Measurements from ENCODE around the gene NUTM1.
"Not testable (repeated sequence)": the region's sequence is repeated elsewhere in the genome, so short reads cannot be mapped to it uniquely, and the experiment has no call there.

The NUTM1 gene

GRCh38 chr15:34362047-34362773, 19.1 kb downstream of the NUTM1 start:
- no peak for DNase-seq (ENCODE audit: low read depth)

DNA sequence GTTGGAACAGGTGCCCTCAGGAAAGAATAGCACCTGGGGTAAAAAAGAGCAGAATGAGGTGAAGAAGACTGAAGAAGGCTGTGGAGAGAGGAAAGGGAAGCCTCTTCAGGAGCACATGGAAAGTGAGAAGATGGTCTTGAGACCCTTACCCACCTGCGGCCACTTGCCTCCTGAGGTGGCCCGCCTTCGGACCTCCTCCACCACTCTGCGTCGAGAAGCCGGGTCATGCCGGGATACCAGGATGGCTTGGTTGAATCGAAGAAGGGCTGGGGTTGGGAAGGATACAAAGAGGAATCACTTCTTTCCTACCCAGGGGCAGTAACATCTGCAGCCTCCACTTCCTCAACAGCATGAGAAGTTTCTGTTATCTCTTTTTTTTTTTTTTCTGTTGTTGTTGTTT, 20.9 kb downstream of the NUTM1 start:
- no peak for DNase-seq (ENCODE audit: low read depth)

- DNase-seq (ENCODE audit: low read depth) = no peak
Observed at GRCh38 chr15:34365091-34365825, 22.1 kb downstream of the NUTM1 start.

GRCh38 chr15:34365836-34366235, 22.7 kb downstream of the NUTM1 start:
- DNase-seq (ENCODE audit: low read depth) = no peak

GRCh38 chr15:34366271-34367065, 23.4 kb downstream of the NUTM1 start:
- DNase-seq (ENCODE audit: low read depth) = peak; percentile 65

DNA sequence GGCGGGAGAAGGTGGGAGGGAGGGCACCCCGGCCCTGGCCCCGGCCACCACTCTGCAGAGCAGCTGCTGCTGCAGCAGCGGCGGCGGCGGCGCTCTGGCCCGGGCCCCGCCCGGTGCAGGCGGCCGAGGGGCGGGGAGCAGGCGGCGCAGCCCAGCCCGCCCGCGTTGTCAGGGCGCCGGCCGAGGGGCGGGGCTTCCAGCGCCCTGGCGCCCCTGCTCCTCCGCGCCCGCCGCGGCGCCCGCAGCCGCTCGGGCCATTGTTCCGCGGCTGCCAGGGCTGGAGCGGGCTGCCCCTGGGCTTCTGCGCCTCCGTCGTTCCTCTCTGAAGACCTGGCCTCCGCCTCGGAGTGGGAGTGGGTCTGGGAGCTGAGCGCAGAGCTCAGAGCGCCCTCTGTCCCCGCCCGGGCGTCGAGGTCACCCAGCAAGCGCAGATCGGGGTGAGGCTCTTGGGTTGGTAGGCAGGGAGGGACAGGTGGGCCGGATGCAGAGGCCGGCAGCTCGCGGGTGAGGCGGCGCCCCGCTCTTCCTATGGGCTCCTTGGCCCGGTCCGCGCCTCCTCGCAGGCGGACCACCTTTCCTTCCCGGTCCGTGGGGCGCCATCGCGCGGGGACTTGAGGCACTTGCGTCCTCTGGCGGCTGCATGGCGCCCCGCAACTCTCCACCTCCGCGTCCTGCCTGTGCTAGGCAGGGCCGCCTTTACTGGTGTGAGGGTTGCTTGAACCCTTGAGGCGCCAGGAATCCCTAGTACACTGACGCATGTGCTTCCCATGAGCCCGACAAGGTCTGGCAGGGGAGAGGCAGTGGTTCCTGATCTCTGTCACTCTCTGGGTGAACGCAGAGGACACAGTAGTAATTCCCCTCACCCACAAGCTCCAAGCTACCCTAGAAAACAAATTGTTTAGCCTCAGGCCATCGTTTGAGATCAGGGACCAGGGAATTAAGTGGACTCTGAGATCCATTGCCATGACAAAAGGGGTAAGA, 24.3 kb downstream of the NUTM1 start, which contains the start of gene LPCAT4:
Gene LPCAT4 (minus strand): TSS at position 96 of the 981 bp plus-strand sequence. CDS start 96 bp downstream, outside the sequence.
- peak; percentile 76 for DNase-seq (ENCODE audit: low read depth)

DNA sequence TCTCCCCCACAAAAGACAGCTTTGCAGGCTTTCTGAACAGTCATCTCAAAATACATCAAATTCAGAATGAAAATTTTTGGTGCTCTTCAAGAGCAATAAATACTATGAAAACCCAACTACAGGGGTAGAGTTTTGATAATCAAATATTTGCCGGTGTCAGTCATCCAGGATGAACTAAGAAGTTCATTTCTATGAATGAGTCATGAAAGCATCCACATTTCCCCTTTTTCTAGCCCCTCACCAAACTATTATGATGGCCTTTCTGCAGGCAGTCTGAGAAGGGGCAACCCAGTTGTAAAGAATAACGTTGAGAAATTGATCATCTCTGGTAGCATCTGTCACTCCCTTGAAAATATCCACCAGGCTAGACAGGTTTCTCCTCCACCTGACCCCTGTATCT, 27.0 kb downstream of the NUTM1 start:
- no peak for DNase-seq (ENCODE audit: low read depth)

- no peak for DNase-seq (ENCODE audit: low read depth)
Observed at GRCh38 chr15:34370643-34371042, 27.5 kb downstream of the NUTM1 start.

DNA sequence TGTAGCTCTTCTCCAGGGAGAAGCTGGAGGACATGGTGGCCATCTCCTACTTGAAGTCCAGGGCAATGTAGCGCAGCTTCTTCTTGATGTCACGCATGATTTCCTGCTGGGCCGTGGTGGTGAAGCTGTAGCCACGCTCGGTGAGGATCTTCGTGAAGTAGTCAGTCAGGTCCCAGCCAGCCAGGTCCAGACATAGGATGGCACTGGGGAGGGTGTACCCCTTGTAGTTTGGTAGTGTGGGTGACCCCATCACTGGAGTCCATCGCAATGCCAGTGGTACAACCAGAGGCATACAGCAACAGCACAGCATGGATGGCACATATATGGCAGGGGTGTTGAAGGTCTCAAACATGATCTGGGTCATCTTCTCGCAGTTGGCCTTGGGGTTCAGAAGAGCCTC, 30.8 kb downstream of the NUTM1 start:
- no peak for DNase-seq (ENCODE audit: low read depth)

DNA sequence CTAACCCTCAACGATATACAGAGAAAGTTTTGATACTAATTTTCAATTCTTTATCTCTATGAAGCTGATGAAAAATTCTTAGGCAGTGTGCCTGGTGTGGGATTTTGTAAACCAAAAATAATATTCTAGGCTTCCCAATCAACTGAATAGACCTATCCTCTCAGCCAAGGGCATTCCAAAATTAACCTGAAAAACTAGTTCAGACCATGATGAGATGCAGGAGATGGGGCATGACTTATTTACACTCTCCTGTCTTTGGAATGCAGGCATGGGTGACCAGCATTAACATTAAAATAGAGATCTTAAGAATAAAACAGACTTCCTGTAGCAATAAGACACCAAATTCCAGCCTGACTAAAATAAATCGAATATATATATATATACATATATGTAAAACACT, 31.7 kb downstream of the NUTM1 start:
- DNase-seq (ENCODE audit: low read depth) = no peak

DNA sequence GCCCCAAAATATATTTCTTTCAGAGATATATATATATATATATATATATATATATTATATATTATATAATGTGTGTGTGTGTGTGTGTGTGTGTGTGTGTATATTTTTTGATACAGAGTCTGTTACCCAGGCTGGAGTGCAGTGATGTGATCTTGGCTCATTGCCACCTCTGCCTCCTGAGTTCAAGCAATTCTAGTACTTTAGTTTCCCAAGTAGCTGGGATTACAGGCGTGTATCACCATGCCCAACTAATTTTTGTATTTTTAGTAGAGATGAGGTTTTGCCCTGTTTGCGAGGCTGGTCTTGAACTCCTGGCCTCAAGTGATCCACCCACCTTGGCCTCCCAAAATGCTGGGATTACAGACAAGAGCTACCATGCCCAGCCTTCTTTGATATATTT, 32.4 kb downstream of the NUTM1 start:
- not testable (repeated sequence) for DNase-seq (ENCODE audit: low read depth)

DNA sequence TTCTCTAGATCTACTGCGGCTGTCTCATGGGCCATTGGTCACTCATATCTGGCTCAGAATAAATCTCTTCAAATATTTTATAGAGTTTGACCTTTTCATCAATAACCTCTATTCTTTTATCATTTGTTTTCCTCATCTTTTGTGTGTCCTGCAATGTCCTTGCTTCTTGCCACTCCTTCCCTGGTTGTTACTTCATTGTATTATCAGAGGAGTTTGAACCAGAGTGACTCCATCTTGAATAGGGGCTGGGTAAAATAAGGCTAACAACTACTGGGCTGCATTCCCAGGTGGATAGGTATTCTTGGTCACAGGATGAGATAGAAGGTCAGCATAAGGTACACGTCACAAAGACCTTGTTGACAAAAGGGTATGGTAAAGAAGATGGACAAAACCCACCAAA, 33.7 kb downstream of the NUTM1 start:
- DNase-seq (ENCODE audit: low read depth) = no peak

GRCh38 chr15:34380491-34380890, 37.4 kb downstream of the NUTM1 start:
- DNase-seq (ENCODE audit: low read depth) = not testable (repeated sequence)

GRCh38 chr15:34381829-34382521, 38.9 kb downstream of the NUTM1 start:
- DNase-seq (ENCODE audit: low read depth) = not testable (repeated sequence)

- not testable (repeated sequence) for DNase-seq (ENCODE audit: low read depth)
Observed at GRCh38 chr15:34389594-34390086, 46.5 kb downstream of the NUTM1 start.

- DNase-seq (ENCODE audit: low read depth) = not testable (repeated sequence)
Observed at GRCh38 chr15:34392981-34393380, 49.9 kb downstream of the NUTM1 start.

GRCh38 chr15:34397637-34398259, 54.6 kb downstream of the NUTM1 start:
- not testable (repeated sequence) for DNase-seq (ENCODE audit: low read depth)

DNA sequence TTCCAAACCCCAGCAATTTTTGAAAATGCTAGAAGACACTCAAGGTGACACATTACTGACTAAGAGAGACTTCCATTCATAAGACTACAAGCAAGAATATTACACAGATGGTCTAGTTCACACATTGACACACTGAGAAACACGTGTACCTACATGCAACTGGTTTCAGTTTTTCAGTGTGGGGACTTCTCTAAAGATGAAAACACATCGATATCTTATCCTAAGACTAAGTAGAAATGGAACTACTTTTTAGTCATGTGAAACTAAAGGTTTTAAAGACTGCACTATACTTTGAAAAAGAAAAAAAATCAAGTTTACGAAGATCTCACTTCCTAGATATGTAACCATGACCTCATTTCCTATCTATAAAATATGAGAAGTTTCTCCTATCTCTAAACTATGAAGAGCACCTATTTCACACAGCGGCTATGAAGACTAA, 60.1 kb downstream of the NUTM1 start:
- not testable (repeated sequence) for DNase-seq (ENCODE audit: low read depth)

- DNase-seq (ENCODE audit: low read depth) = not testable (repeated sequence)
Observed at GRCh38 chr15:34403899-34404298, 60.8 kb downstream of the NUTM1 start.
